Urinary bladder (tissue), 4 donors: Measurements from ENCODE around the gene B4GALT5. TPM values are rescaled to one million over a fixed set of nuclear protein-coding genes. Genes with fewer than 3 reads are reported as not detected.

Source experiments
- DNase-seq: peaks from one replicate; pipeline ENCODE4 v3.0.0-alpha.2; 2015; ENCODE audit errors: extremely low spot score
- H3K27ac ChIP-seq: one replicate; pipeline ENCODE4 v1.5.1; 2013; ENCODE audit warnings: low read depth, mild to moderate bottlenecking, moderate library complexity
- H3K36me3 ChIP-seq: one replicate; pipeline ENCODE4 v1.6.1; 2013; ENCODE audit warnings: mild to moderate bottlenecking, moderate library complexity; ENCODE audit not compliant: insufficient read depth
- H3K4me1 ChIP-seq: one replicate; pipeline ENCODE4 v1.6.1; 2013; ENCODE audit warnings: mild to moderate bottlenecking, moderate library complexity; ENCODE audit not compliant: insufficient read depth
- H3K4me3 ChIP-seq: one replicate; pipeline ENCODE4 v1.5.1; 2013; ENCODE audit warnings: low read depth, low read length
- WGBS: extraction: QIAGEN DNeasy Blood & Tissue Kit; methylation state at CpG from one replicate; pipeline ENCODE4 v1.1.7; 2013; 5-methylcytosine and 5-hydroxymethylcytosine counted together
- polyA plus RNA-seq: library from polyadenylated mRNA; stranded (reverse); fragments of 200-250 nt; gene quantifications from one replicate; pipeline ENCODE4 v1.2.3, GENCODE V29; 2013
- total RNA-seq: library from RNA; depleted of rRNA; stranded (reverse); fragments of >200 nt; gene quantifications from one replicate; pipeline ENCODE4 v1.2.3, GENCODE V29; 2014
- donor health status: healthy with polysubstance abuse.
- donor health status: healthy.

B4GALT5 gene
- total and polyA plus RNA-seq, 2 donors, result 19.5 to 46.4 TPM

GRCh38 chr20:49701916-49702315 is 11.8 kb downstream of the B4GALT5 start:
- no peaks in the 10 kb centered on the region for H3K4me1 ChIP-seq
- WGBS, result 88% methylated on average over 8 of the region's 8 CpGs

GRCh38 chr20:49701241-49701790 is 12.4 kb downstream of the B4GALT5 start:
- no peaks in the 10 kb centered on the region for H3K4me1 ChIP-seq
- H3K27ac ChIP-seq, result no peak overlapping the region
- WGBS, result 51% methylated on average over 5 of the region's 5 CpGs
- no peak for DNase-seq
- peaks cover 1% of the 10 kb centered on the region for H3K36me3 ChIP-seq
- H3K4me3 ChIP-seq, result no peak overlapping the region

More at GRCh38 chr20:49701916-49702315, 11.8 kb downstream of the B4GALT5 start:
- Histone ChIP-seq H3K4me3 (no peak overlapping the region), H3K27ac (no peak overlapping the region), H3K36me3 (peaks cover 1% of the 10 kb centered on the region)
- DNase-seq, result no peak

- no peak overlapping the region for H3K27ac ChIP-seq
Observed at GRCh38 chr20:49700411-49701185, 13.1 kb downstream of the B4GALT5 start.

DNA sequence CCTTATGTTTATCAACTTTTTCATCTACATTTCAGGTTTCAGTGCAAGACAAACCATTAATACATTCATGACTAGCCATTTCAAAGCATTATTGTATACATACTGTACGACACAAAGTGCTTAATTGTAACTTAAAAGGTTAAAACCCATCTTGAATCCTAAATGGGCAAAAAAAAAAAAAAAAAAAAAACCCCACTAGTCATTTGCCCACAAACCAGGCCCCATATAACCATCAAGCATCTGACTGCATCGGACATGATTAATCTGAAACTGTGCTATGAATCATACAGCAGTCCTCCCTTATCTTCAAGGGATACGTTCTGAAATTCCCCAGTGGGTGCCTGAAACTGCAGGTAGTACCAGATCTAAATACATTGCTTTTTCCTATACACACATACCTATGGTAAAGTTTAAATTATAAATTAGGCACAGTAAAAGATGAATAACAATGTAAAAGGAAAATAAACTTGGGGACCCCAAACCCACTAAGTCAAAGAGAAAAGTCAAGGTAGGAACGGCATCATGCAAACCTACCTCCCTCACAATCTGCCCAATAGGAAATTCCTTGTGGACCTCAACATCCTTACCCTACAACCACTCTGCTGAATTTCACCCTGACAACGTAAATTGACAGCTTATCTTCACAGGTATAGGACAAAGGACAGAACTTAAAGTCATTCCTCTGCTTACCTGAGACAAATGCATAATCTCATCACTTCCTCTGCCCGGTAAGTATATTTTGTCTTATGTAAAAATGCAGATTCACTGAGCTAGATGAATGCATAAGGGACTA is 14.3 kb downstream of the B4GALT5 start:
- Histone ChIP-seq H3K4me1 (peaks cover under 1% of the 10 kb centered on the region), H3K36me3 (no peaks in the 10 kb centered on the region), H3K4me3 (no peak overlapping the region), H3K27ac (no peak overlapping the region)
- WGBS, result 66% methylated on average over 6 of the region's 6 CpGs
- no peak for DNase-seq

More at GRCh38 chr20:49700411-49701185, 13.1 kb downstream of the B4GALT5 start:
- WGBS, result 73% methylated on average over 7 of the region's 7 CpGs
- no peaks in the 10 kb centered on the region for H3K4me1 ChIP-seq
- H3K4me3 ChIP-seq, result no peak overlapping the region
- no peak for DNase-seq
- peaks cover 1% of the 10 kb centered on the region for H3K36me3 ChIP-seq

GRCh38 chr20:49698477-49698876 is 15.2 kb downstream of the B4GALT5 start:
- no peaks in the 10 kb centered on the region for H3K36me3 ChIP-seq
- no peak overlapping the region for H3K27ac ChIP-seq
- no peak overlapping the region for H3K4me3 ChIP-seq
- DNase-seq, result no peak
- peaks cover 3% of the 10 kb centered on the region for H3K4me1 ChIP-seq
- 89% methylated on average over 5 of the region's 5 CpGs for WGBS

GRCh38 chr20:49697071-49697470 is 16.6 kb downstream of the B4GALT5 start:
- Histone ChIP-seq H3K4me1 (peaks cover 3% of the 10 kb centered on the region), H3K4me3 (no peak overlapping the region), H3K27ac (no peak overlapping the region), H3K36me3 (no peaks in the 10 kb centered on the region)
- WGBS, result 90% methylated on average over 6 of the region's 6 CpGs
- DNase-seq, result no peak

DNA sequence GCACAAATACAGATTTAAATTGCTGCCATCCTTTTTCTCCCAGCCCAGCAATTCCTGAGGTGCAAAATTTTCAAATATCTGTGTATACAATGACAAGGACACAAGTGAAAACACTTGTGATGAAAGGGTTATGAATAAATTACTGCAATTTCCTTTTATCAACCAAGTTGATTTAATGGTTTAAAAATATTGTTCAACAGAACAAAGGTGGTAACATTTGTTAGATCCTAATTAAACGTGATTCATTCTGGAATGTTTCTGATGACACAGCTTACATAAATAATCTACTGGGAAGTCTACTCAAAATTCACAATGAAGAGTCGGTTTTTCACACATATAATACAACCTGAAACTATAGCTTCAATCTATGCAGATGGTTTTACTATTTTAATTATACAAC is 17.1 kb downstream of the B4GALT5 start:
- Histone ChIP-seq H3K4me3 (no peak overlapping the region), H3K27ac (no peak overlapping the region), H3K4me1 (peaks cover 3% of the 10 kb centered on the region), H3K36me3 (no peaks in the 10 kb centered on the region)
- 59% methylated on average over 2 of the region's 2 CpGs for WGBS
- DNase-seq, result no peak

GRCh38 chr20:49695830-49696229 is 17.8 kb downstream of the B4GALT5 start:
- H3K36me3 ChIP-seq, result no peaks in the 10 kb centered on the region
- H3K4me1 ChIP-seq, result peaks cover 3% of the 10 kb centered on the region
- DNase-seq, result no peak
- no peak overlapping the region for H3K27ac ChIP-seq
- WGBS, result 79% methylated on average over 3 of the region's 3 CpGs
- no peak overlapping the region for H3K4me3 ChIP-seq

- 78% methylated on average over 2 of the region's 2 CpGs for WGBS
- Histone ChIP-seq H3K36me3 (no peaks in the 10 kb centered on the region), H3K4me3 (no peak overlapping the region), H3K27ac (no peak overlapping the region), H3K4me1 (peaks cover 3% of the 10 kb centered on the region)
- no peak for DNase-seq
Observed at GRCh38 chr20:49694450-49695071, 19.1 kb downstream of the B4GALT5 start.

DNA sequence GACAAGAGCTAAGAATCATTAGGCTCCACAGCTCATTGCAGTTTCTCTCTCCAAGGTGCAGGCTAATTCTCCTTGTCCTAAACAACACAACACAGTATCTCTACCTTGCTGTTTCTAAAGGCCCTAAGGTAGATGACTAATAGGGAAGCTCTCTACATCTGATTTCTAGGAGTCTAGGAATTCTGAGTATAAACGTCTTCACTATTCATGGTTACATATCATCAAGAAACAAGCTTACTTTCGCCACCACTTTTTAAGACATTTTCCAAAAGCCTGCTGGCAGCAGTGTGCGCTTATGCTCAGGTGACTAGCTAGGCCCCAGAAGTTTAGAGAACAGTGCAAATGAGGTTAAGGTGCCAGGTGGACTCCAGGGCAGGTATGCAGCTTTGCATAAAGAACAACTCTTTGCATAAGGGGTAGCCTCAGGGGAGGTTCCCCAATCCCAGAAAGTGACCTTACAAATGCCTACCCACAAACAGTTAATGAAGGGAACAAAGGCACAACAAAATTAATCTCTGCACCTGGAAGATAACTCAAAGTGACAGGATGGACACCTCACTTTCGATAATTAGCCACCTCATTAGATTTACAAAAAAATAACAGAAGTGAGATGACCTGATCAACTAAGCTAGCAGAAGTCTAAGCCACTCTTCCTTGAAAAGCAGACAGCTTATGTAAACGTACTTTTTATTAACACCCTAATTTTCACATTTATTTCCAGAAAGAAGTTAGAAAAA is 20.1 kb downstream of the B4GALT5 start:
- H3K27ac ChIP-seq, result peak overlapping the region; percentile 43
- H3K4me1 ChIP-seq, result peaks cover 3% of the 10 kb centered on the region
- no peaks in the 10 kb centered on the region for H3K36me3 ChIP-seq
- DNase-seq, result no peak
- WGBS, result 78% methylated on average over 5 of the region's 5 CpGs
- no peak overlapping the region for H3K4me3 ChIP-seq

DNA sequence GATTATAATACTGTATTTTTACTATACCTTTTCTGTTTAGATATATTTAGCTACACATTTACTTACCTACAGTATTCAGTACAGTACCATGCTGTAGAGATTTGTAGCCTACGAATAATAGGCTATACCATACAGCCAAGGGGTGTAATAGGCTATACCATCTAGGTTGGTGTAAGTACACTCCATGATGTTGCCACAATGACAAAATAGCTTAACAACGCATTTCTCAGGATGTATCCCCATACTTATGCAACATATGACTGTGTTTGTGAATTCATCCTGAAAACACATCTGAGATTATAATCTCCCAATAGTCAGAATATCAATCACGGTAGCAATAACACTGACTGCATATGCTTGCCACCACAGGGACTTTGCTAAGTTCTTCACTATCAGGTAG is 20.7 kb downstream of the B4GALT5 start:
- no peaks in the 10 kb centered on the region for H3K36me3 ChIP-seq
- no peak overlapping the region for H3K4me3 ChIP-seq
- DNase-seq, result no peak
- H3K27ac ChIP-seq, result no peak overlapping the region
- H3K4me1 ChIP-seq, result peaks cover 3% of the 10 kb centered on the region
- WGBS, result 73% methylated on average over 3 of the region's 3 CpGs

DNA sequence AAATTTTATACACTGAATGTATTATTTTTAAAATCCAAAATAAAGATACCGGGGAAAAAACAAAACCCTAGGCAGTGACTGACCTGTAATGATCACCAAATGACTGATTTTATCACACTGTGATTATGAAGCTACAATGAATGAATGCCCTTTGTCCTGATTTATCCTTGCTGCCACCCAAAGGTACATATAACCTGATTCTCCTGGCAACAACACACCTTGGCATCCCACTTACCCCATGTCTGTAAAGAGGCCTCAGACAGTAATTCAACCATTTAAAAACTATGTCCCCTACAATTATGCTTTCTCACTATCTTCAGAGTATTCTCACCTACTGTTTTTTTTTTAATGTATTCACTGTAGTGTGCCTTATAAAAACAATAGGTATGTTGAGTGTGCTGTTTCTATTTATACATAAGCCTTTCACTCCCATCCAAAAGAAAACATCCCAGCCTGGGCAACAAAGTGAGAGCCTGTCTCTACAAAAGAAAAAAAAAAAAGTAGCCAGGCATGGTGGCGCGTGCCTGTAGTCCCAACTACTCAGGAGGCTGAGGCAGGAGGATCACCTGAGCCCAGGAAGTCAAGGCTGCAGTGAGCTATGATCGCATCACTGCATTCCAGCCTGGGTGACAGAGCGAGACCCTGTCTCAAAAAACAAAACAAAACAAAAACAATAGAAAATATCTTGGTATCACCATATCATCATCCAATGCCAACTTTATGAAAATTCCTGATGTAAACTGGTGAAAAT is 21.7 kb downstream of the B4GALT5 start:
- Histone ChIP-seq H3K27ac (no peak overlapping the region), H3K4me3 (no peak overlapping the region), H3K36me3 (no peaks in the 10 kb centered on the region), H3K4me1 (peaks cover 4% of the 10 kb centered on the region)
- WGBS, result 95% methylated on average over 5 of the region's 5 CpGs
- DNase-seq, result no peak
